GM21360 (cell line): ENCODE data around the gene PICK1.

Experiments
- ATAC-seq: cut with Tn5 transposase; IDR thresholded peaks from one replicate; pipeline ENCODE4 v1.9.1; 2021; ENCODE audit warnings: mild to moderate bottlenecking, moderate library complexity; ENCODE audit not compliant: unreplicated experiment

Gene PICK1

GRCh38 chr22:38086001-38086845 lies 29.0 kb downstream of the PICK1 start:
- ATAC-seq = no peak

GRCh38 chr22:38086942-38087341 lies 29.7 kb downstream of the PICK1 start:
- ATAC-seq = no peak

- no peak for ATAC-seq
Observed at GRCh38 chr22:38087855-38088254, 30.7 kb downstream of the PICK1 start.

- ATAC-seq = no peak
Observed at GRCh38 chr22:38088629-38089473, 31.6 kb downstream of the PICK1 start.

GRCh38 chr22:38089474-38089851 lies 32.3 kb downstream of the PICK1 start:
- ATAC-seq = no peak

- ATAC-seq = no peak
Observed at GRCh38 chr22:38097058-38097457, 39.9 kb downstream of the PICK1 start.

- ATAC-seq = no peak
Observed at GRCh38 chr22:38097557-38098409, 40.6 kb downstream of the PICK1 start.

- ATAC-seq = no peak
Observed at GRCh38 chr22:38098410-38099249, 41.4 kb downstream of the PICK1 start.

GRCh38 chr22:38103641-38104040 lies 46.4 kb downstream of the PICK1 start:
- ATAC-seq = no peak

GRCh38 chr22:38104084-38104483 lies 46.9 kb downstream of the PICK1 start:
- ATAC-seq = no peak

GRCh38 chr22:38106814-38107578 lies 49.8 kb downstream of the PICK1 start:
- ATAC-seq = no peak

- ATAC-seq = no peak
Observed at GRCh38 chr22:38107692-38108515, 50.7 kb downstream of the PICK1 start.

- no peak for ATAC-seq
Observed at GRCh38 chr22:38108561-38109319, 51.5 kb downstream of the PICK1 start.

GRCh38 chr22:38109371-38110001 lies 52.3 kb downstream of the PICK1 start:
- ATAC-seq = no peak

- no peak for ATAC-seq
Observed at GRCh38 chr22:38110008-38110862, 53.0 kb downstream of the PICK1 start, which contains the start of gene BAIAP2L2. BAIAP2L2 (minus strand) TSS chr22:38110684; CDS start chr22:38110525, 159 bp downstream.
